Thyroid gland (tissue), 4 donors: ENCODE results near the gene TGM5. TPM values are rescaled to one million over a fixed set of nuclear protein-coding genes. Genes with fewer than 3 reads are reported as not detected.
"Not testable (repeated sequence)": the region's sequence is repeated elsewhere in the genome, so short reads cannot be mapped to it uniquely, and the experiment has no call there.

Source experiments
- DNase-seq, 2 donors: peaks; one replicate each; pipeline ENCODE4 v3.0.0-alpha.2; 2019
- H3K27ac ChIP-seq, 3 donors: fragments of 200-600 bp; sonication (generic); 1 replicate in 2 of 3; 2 replicates in 1 of 3; pipeline ENCODE4 v1.5.1; 2016 to 2019; ENCODE audit warnings: mild to moderate bottlenecking in 1 of 3, moderate library complexity in 1 of 3
- H3K27me3 ChIP-seq: fragments of 200-600 bp; sonication (generic); one replicate; pipeline ENCODE4 v1.5.1; 2019
- H3K36me3 ChIP-seq, 2 donors: fragments of 200-600 bp; sonication (generic); one replicate each; pipeline ENCODE4 v1.5.1; 2016 to 2019
- H3K4me1 ChIP-seq, 2 donors: fragments of 200-600 bp; sonication (generic); one replicate each; pipeline ENCODE4 v1.5.1; 2017 to 2019
- H3K4me3 ChIP-seq, 3 donors: fragments of 200-600 bp; sonication (generic); replicated peaks in 1 of 3; 1 replicate in 2 of 3; 2 replicates in 1 of 3; pipeline ENCODE4 v1.5.1; 2016; ENCODE audit warnings: mild to moderate bottlenecking in 1 of 3
- H3K9me3 ChIP-seq: fragments of 200-600 bp; sonication (generic); one replicate; pipeline ENCODE4 v1.5.1; 2017
- CTCF ChIP-seq, 6 experiments: fragments of 200-600 bp in 3 of 6; fragments of 450-650 bp in 3 of 6; sonication (generic) in 3 of 6; IDR thresholded peaks; one replicate each; pipeline ENCODE4 v1.5.1; 2016 to 2019; ENCODE audit warnings: antibody characterized with exemption in 6 of 6, mild to moderate bottlenecking in 2 of 6, inconsistent platforms in 1 of 6, moderate library complexity in 1 of 6
- POLR2A ChIP-seq, 2 donors: fragments of 450-650 bp; IDR thresholded peaks; one replicate each; pipeline ENCODE4 v1.6.1; 2017; ENCODE audit warnings: antibody characterized with exemption in 2 of 2, mild to moderate bottlenecking in 2 of 2, moderate library complexity in 1 of 2
- WGBS, 2 donors: methylation state at CpG; one replicate each; pipeline ENCODE4 v1.1.5; 2017; 5-methylcytosine and 5-hydroxymethylcytosine counted together
- intact Hi-C: fragments of 100-400 bp; cut with DNase I; formaldehyde crosslinking; loops from one replicate; pipeline ENCODE4 v1.15.1; 2023
- total RNA-seq, 4 donors: library from RNA; depleted of rRNA; stranded (reverse); fragments of >200 nt; gene quantifications; one replicate each; pipeline ENCODE4 v1.2.3, GENCODE V29; 2016

TGM5 gene
- total RNA-seq, 4 donors from 2014 or later = not detected

GRCh38 chr15:43276563-43277200 is 10.0 kb upstream of the TGM5 start:
- H3K4me1 ChIP-seq = no peaks in the 10 kb centered on the region
- H3K27me3 ChIP-seq = no peaks in the 10 kb centered on the region
- no peak overlapping the region for H3K27ac ChIP-seq
- H3K4me3 ChIP-seq = no peak overlapping the region
- DNase-seq = no peak
- H3K36me3 ChIP-seq = no peaks in the 10 kb centered on the region
- intact Hi-C loops = no loop called here
- TF ChIP-seq CTCF (IDR thresholded peaks at IDR 0.05) = no peak
- TF ChIP-seq POLR2A (IDR thresholded peaks at IDR 0.05) = no peak
- WGBS, 2 donors = 66 to 70% methylated on average over 10 to 12 of the region's 12 CpGs
- no peaks in the 10 kb centered on the region for H3K9me3 ChIP-seq

DNA sequence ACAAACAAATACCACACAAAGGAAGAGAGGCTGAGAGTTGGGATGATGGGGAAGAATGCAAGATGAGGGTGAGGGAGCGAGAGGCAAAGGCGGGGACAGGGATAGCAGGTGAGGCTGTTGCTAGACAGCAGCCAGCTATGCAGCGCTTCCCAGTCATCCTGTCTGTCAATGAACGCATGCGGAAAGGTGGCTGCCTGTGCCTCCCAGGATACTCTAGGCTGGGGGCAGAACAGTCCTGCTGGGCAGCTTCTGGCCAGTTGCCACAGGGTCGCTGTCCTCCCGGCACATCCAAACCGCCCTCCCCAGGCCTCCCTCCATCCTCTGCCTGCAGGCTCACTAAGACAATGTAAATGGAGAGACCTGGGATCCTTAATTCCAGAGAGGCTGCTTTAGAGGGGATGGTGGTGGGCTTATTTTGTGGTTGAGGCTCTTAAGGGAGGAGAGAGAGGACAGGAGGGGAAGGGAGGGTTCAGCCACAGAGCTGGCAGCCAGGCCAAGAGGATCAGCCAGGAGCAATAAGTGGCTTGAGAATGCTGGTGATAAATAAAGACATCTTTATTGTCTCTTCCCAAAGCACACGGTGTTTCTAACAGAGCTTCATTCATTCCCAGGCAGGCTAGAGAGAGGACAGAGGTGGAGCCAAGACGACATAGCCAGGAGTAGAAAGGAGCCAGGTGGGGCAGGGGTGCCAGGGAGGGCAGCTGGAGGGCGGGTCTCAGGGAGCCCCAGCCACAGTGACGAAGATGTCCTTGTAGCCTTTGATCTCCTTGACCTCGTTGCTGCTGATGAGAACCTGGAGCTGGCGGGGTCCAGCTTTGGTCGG is 9.2 kb upstream of the TGM5 start:
- H3K36me3 ChIP-seq = no peaks in the 10 kb centered on the region
- WGBS, 2 donors = 75 to 76% methylated on average over 15 of the region's 15 CpGs
- intact Hi-C loops = no loop called here
- no peaks in the 10 kb centered on the region for H3K27me3 ChIP-seq
- H3K4me1 ChIP-seq = no peaks in the 10 kb centered on the region
- H3K9me3 ChIP-seq = no peaks in the 10 kb centered on the region
- H3K27ac ChIP-seq = no peak overlapping the region
- TF ChIP-seq CTCF (IDR thresholded peaks at IDR 0.05) = no peak
- no peak for TF ChIP-seq POLR2A (IDR thresholded peaks at IDR 0.05)
- no peak overlapping the region for H3K4me3 ChIP-seq
- no peak for DNase-seq

GRCh38 chr15:43274136-43274535 is 7.4 kb upstream of the TGM5 start:
- TF ChIP-seq POLR2A (IDR thresholded peaks at IDR 0.05) = no peak
- no peak for TF ChIP-seq CTCF (IDR thresholded peaks at IDR 0.05)
- no peaks in the 10 kb centered on the region for H3K27me3 ChIP-seq

DNA sequence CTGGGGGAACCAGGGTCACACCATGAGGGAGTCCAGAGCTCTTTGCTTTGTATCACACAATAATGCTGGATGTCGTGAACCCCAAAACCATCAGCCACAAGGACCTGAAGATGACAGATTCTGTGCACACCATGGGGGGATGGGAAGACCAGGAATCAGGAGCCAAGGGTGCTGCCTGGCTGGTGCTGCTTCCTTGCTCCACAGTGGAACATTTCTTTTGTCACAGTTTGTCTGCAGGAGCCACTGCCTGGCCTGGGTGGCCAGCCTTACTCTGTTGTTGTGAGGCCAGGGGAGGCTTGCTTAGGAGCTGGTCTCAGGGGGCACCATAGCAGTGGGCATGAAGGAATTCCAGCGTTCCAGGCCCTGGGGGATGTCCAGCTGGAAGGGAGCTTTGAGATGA is 6.5 kb upstream of the TGM5 start:
- H3K27me3 ChIP-seq = no peaks in the 10 kb centered on the region
- intact Hi-C loops = no loop called here

More at GRCh38 chr15:43274136-43274535, 7.4 kb upstream of the TGM5 start:
- H3K27ac ChIP-seq = no peak overlapping the region
- intact Hi-C loops = no loop called here
- H3K4me3 ChIP-seq = no peak overlapping the region
- no peaks in the 10 kb centered on the region for H3K9me3 ChIP-seq
- no peaks in the 10 kb centered on the region for H3K4me1 ChIP-seq
- no peaks in the 10 kb centered on the region for H3K36me3 ChIP-seq
- DNase-seq = peak; percentile 54 to 86
- 54 to 64% methylated on average over 8 of the region's 9 CpGs for WGBS, 2 donors

GRCh38 chr15:43271908-43272307 is 5.2 kb upstream of the TGM5 start:
- H3K4me1 ChIP-seq, H3K4me3 ChIP-seq, H3K36me3 ChIP-seq, intact Hi-C loops, H3K27ac ChIP-seq, H3K9me3 ChIP-seq, DNase-seq, H3K27me3 ChIP-seq: not testable (repeated sequence)
- WGBS, 2 donors = 93 to 96% methylated on average over 1 of the region's 1 CpG

More for the DNA sequence above, 6.5 kb upstream of the TGM5 start:
- H3K27ac ChIP-seq = no peak overlapping the region
- no peaks in the 10 kb centered on the region for H3K4me1 ChIP-seq
- H3K4me3 ChIP-seq = no peak overlapping the region
- WGBS, 2 donors = 69% methylated on average over 2 of the region's 2 CpGs
- TF ChIP-seq POLR2A (IDR thresholded peaks at IDR 0.05) (no peak), CTCF (IDR thresholded peaks at IDR 0.05) (no peak)
- no peaks in the 10 kb centered on the region for H3K9me3 ChIP-seq
- DNase-seq = no peak
- no peaks in the 10 kb centered on the region for H3K36me3 ChIP-seq
